Psoas muscle (tissue), 8 donors: Measurements from ENCODE around the gene BTG2. TPM values are rescaled to one million over a fixed set of nuclear protein-coding genes. Genes with fewer than 3 reads are reported as not detected.

Source experiments
- ATAC-seq, 4 donors: fragments of 200-7000 bp; cut with Tn5 transposase; one replicate each; pipeline ENCODE4 v1.9.1; 2020; ENCODE audit warnings: moderate library complexity in 3 of 4, mild to moderate bottlenecking in 2 of 4
- DNase-seq, 2 donors: peaks; one replicate each; pipeline ENCODE4 v3.0.0-alpha.2; 2020
- H3K27ac ChIP-seq: fragments of 200-600 bp; one replicate; pipeline ENCODE4 v1.8.0; 2022
- H3K27me3 ChIP-seq, 3 donors: fragments of 200-600 bp in 1 of 3; one replicate each; pipeline versions ENCODE4 v1.6.1 to v1.8.0; 2013 to 2022; ENCODE audit warnings: low read length in 2 of 3, mild to moderate bottlenecking in 2 of 3, moderate library complexity in 1 of 3; ENCODE audit not compliant: insufficient read depth in 3 of 3
- H3K36me3 ChIP-seq, 2 donors: fragments of 200-600 bp in 1 of 2; one replicate each; pipeline versions ENCODE4 v1.6.1 to v1.8.0; 2013 to 2022; ENCODE audit warnings: low read depth in 1 of 2, mild to moderate bottlenecking in 1 of 2, moderate library complexity in 1 of 2; ENCODE audit not compliant: insufficient read depth in 1 of 2
- H3K4me1 ChIP-seq: fragments of 200-600 bp; one replicate; pipeline ENCODE4 v1.8.0; 2022
- H3K4me3 ChIP-seq: fragments of 200-600 bp; one replicate; pipeline ENCODE4 v1.8.0; 2022; ENCODE audit warnings: mild to moderate bottlenecking
- H3K9me3 ChIP-seq: fragments of 200-600 bp; one replicate; pipeline ENCODE4 v1.8.0; 2022
- CTCF ChIP-seq: fragments of 200-600 bp; IDR thresholded peaks from one replicate; pipeline ENCODE4 v1.8.0; 2022; ENCODE audit warnings: antibody characterized with exemption
- WGBS, 3 donors: extraction: QIAGEN DNeasy Blood & Tissue Kit; methylation state at CpG; one replicate each; pipeline versions ENCODE4 v1.1.6 to v1.1.7; 2013; 5-methylcytosine and 5-hydroxymethylcytosine counted together
- intact Hi-C, 2 donors: fragments of 100-400 bp; cut with DNase I; formaldehyde crosslinking; loops; one replicate each; pipeline versions ENCODE4 v1.11.0 to v1.14.2; 2022
- polyA plus RNA-seq, 3 donors: library from polyadenylated mRNA; stranded (reverse); fragments of 200-250 nt; gene quantifications; one replicate each; pipeline ENCODE4 v1.2.3, GENCODE V29; 2013
- total RNA-seq, 4 donors: library from RNA; stranded (reverse); fragmentation: NEBNext Ultra II Directional in 2 of 4; extraction: Animal tissue kit (Norgen Biotek cat#: 25700) in 2 of 4; gene quantifications; one replicate each; pipeline versions ENCODE4 v1.2.1 to v1.2.4, GENCODE V29; 2021 to 2023
- donor health status: healthy with polysubstance abuse.
- donor health status: DM: no; HTN: no; CAD: no; lungs with moderate emphysema.
- donor health status: Bipolar disorder and iron deficiency.
- donor health status: healthy.
- donor health status: DM: yes; HTN: yes; CAD: no.
- donor health status: DM: no; HTN: no; CAD: no.
- donor health status: DM: no; HTN: no; CAD: no.
- donor health status: DM: yes; HTN: yes; CAD: no.

Gene BTG2
- total and polyA plus RNA-seq, 7 donors, result 17.6 to 360 (median 119) TPM

- 79 to 87% (median 83%) methylated on average over 7 to 8 of the region's 8 CpGs for WGBS, 3 donors
- H3K36me3 ChIP-seq, result no peaks in the 10 kb centered on the region
- H3K27me3 ChIP-seq, result peaks cover 0 to 1% (median 0%) of the 10 kb centered on the region in 3 donors
- no peaks in the 10 kb centered on the region for H3K4me1 ChIP-seq
- H3K27ac ChIP-seq, result no peak overlapping the region
- H3K4me3 ChIP-seq, result no peak overlapping the region
- intact Hi-C loops, result no loop called here
- DNase-seq (no peak), ATAC-seq (no peak)
- H3K9me3 ChIP-seq, result no peaks in the 10 kb centered on the region
- no peak for TF ChIP-seq CTCF
Measured at GRCh38 chr1:203353486-203353885, 48.2 kb downstream of the BTG2 start.

GRCh38 chr1:203354246-203354645 lies 48.9 kb downstream of the BTG2 start:
- WGBS, 3 donors, result 51 to 71% (median 58%) methylated on average over 2 of the region's 2 CpGs
- no peak overlapping the region for H3K27ac ChIP-seq
- DNase-seq (no peak), ATAC-seq (no peak)
- H3K27me3 ChIP-seq, result peaks cover 0 to 3% (median 0%) of the 10 kb centered on the region in 3 donors
- H3K4me3 ChIP-seq, result no peak overlapping the region
- intact Hi-C loops, result no loop called here
- no peak for TF ChIP-seq CTCF
- H3K9me3 ChIP-seq, result no peaks in the 10 kb centered on the region
- no peaks in the 10 kb centered on the region for H3K4me1 ChIP-seq
- no peaks in the 10 kb centered on the region for H3K36me3 ChIP-seq

- Histone ChIP-seq H3K4me3 (no peak overlapping the region), H3K4me1 (no peaks in the 10 kb centered on the region), H3K36me3 (no peaks in the 10 kb centered on the region), H3K27me3 (peaks cover 0 to 9% (median 0%) of the 10 kb centered on the region in 3 donors), H3K27ac (no peak overlapping the region), H3K9me3 (no peaks in the 10 kb centered on the region)
- ATAC-seq, result no peak
- intact Hi-C loops, result no loop called here
- DNase-seq, result peak; percentile 46 to 69
- TF ChIP-seq CTCF, result no peak
Measured at GRCh38 chr1:203359010-203359571, 53.8 kb downstream of the BTG2 start.

Other genes with a start within 250 kb of the BTG2 start
- 100 to 1,000 TPM in 3 of 4 donors, 10 to 100 TPM in 1; 42.9 to 451 (median 253) TPM for gene MYOG, start 219.5 kb upstream of the BTG2 start, total RNA-seq
- gene MYOG, start 219.5 kb upstream of the BTG2 start, polyA plus RNA-seq, result 100 to 1,000 TPM in 1 of 3 donors, 10 to 100 TPM in 1, 1 to 10 TPM in 1; 9.7 to 160 (median 59.7) TPM
- 10 to 100 TPM in 1 of 4 donors, 1 to 10 TPM in 3; 1.2 to 10.4 (median 6.1) TPM for gene ADORA1, start 177.8 kb upstream of the BTG2 start, total RNA-seq
- 1 to 10 TPM; 1.1 to 1.8 (median 1.3) TPM for gene ADORA1, start 177.8 kb upstream of the BTG2 start, polyA plus RNA-seq
- gene MYBPH, start 129.7 kb upstream of the BTG2 start, total RNA-seq, result 100 to 1,000 TPM in 3 of 4 donors, 10 to 100 TPM in 1; 18.0 to 882 (median 334) TPM
- gene MYBPH, start 129.7 kb upstream of the BTG2 start, polyA plus RNA-seq, result 10 to 100 TPM; 20.6 to 39.1 (median 33.4) TPM
- 100 to 1,000 TPM in 1 of 4 donors, 10 to 100 TPM in 1, 1 to 10 TPM in 2; 1.7 to 156 (median 37.0) TPM for gene CHI3L1, start 118.8 kb upstream of the BTG2 start, total RNA-seq
- 10 to 100 TPM in 1 of 3 donors, 1 to 10 TPM in 2; 8.4 to 11.1 (median 9.9) TPM for gene CHI3L1, start 118.8 kb upstream of the BTG2 start, polyA plus RNA-seq
- gene CHIT1, start 75.8 kb upstream of the BTG2 start, total RNA-seq, result under 1 TPM in 2 of 4 donors, not detected in 2; 0.08 to 0.27 TPM
- gene CHIT1, start 75.8 kb upstream of the BTG2 start, polyA plus RNA-seq, result under 1 TPM in 2 of 3 donors, not detected in 1; 0.04 to 0.10 TPM
- 1 to 10 TPM; 3.6 to 9.6 (median 5.8) TPM for gene FMOD, start 45.6 kb downstream of the BTG2 start, total RNA-seq
- 1 to 10 TPM; 3.0 to 4.6 (median 3.8) TPM for gene FMOD, start 45.6 kb downstream of the BTG2 start, polyA plus RNA-seq
- gene PRELP, start 170.3 kb downstream of the BTG2 start, total RNA-seq, result 10 to 100 TPM in 1 of 4 donors, 1 to 10 TPM in 3; 3.0 to 20.6 (median 6.3) TPM
- gene PRELP, start 170.3 kb downstream of the BTG2 start, polyA plus RNA-seq, result 1 to 10 TPM; 5.4 to 7.1 (median 6.6) TPM
- gene OPTC, start 188.6 kb downstream of the BTG2 start, total RNA-seq, result not detected
- gene OPTC, start 188.6 kb downstream of the BTG2 start, polyA plus RNA-seq, result not detected